B cell (primary cell): ENCODE results near the gene ATP9A. TPM values are rescaled to one million over a fixed set of nuclear protein-coding genes. Genes with fewer than 3 reads are reported as not detected.

Experiments used
- ATAC-seq: fragments of 200-7000 bp; cut with Tn5 transposase; one replicate; pipeline ENCODE4 v1.10.0; 2021; ENCODE audit warnings: low read depth, mild to moderate bottlenecking, moderate number of reproducible peaks, moderate library complexity
- CTCF ChIA-PET: fragments of 350-600 bp; sonication (Branson Sonifier 250); formaldehyde crosslinking; loops from one replicate; lab custom pipeline; 2021; ENCODE audit warnings: antibody characterized with exemption, inconsistent platforms; lab: Charles Lee
- POLR2A ChIA-PET: fragments of 350-600 bp; sonication (Branson Sonifier 250); formaldehyde crosslinking; loops from one replicate; lab custom pipeline; 2021; ENCODE audit warnings: antibody characterized with exemption; lab: Charles Lee
- DNase-seq: peaks from one replicate; pipeline ENCODE4 v3.0.0; 2013
- H2AFZ ChIP-seq: 2 replicates; pipeline ENCODE4 v1.6.1; 2012; ENCODE audit warnings: mild to moderate bottlenecking, low read depth, low read length; ENCODE audit not compliant: insufficient read depth, poor library complexity, severe bottlenecking
- H3K27ac ChIP-seq, 2 donors: 1 replicate in 1 of 2; 2 replicates in 1 of 2; pipeline ENCODE4 v1.5.1; 2012 to 2013; ENCODE audit warnings: low read length in 2 of 2, mild to moderate bottlenecking in 2 of 2, moderate library complexity in 1 of 2
- H3K27me3 ChIP-seq, 4 experiments: fragments of 200-600 bp in 1 of 4; sonication (generic) in 1 of 4; replicated peaks in 1 of 4; 1 replicate in 2 of 4; 2 replicates in 2 of 4; pipeline versions ENCODE4 v1.6.1 to v1.7.0; 2013 to 2016; ENCODE audit warnings: low read length in 3 of 4, mild to moderate bottlenecking in 2 of 4, mixed read lengths in 1 of 4, moderate library complexity in 1 of 4; ENCODE audit not compliant: insufficient read depth in 4 of 4, control insufficient read depth in 3 of 4; ENCODE audit errors: control extremely low read depth in 1 of 4
- H3K36me3 ChIP-seq, 2 experiments: replicated peaks in 1 of 2; 1 replicate in 1 of 2; 2 replicates in 1 of 2; pipeline versions ENCODE4 v1.6.1 to v1.7.1; 2013; ENCODE audit warnings: low read length in 1 of 2; ENCODE audit not compliant: insufficient read depth in 2 of 2, control insufficient read depth in 1 of 2; ENCODE audit errors: control extremely low read depth in 1 of 2, extremely low read depth in 1 of 2
- H3K4me1 ChIP-seq, 2 donors: fragments of 200-600 bp in 1 of 2; sonication (generic) in 1 of 2; 1 replicate in 1 of 2; 2 replicates in 1 of 2; pipeline versions ENCODE4 v1.5.1 to v1.6.1; 2013 to 2017; ENCODE audit warnings: low read length in 2 of 2; ENCODE audit not compliant: control insufficient read depth in 2 of 2, insufficient read depth in 2 of 2
- H3K4me2 ChIP-seq: replicated peaks from 2 replicates; pipeline ENCODE3; 2012; ENCODE audit warnings: mild to moderate bottlenecking, low read depth, low read length; ENCODE audit not compliant: poor library complexity, severe bottlenecking
- H3K4me3 ChIP-seq, 5 experiments: fragments of 200-600 bp in 1 of 5; sonication (generic) in 1 of 5; 1 replicate in 3 of 5; 2 replicates in 2 of 5; pipeline versions ENCODE4 v1.5.1 to v1.7.0; 2011 to 2016; ENCODE audit warnings: low read length in 4 of 5, mild to moderate bottlenecking in 4 of 5, low read depth in 2 of 5, control low read depth in 1 of 5, moderate library complexity in 1 of 5; ENCODE audit not compliant: insufficient read depth in 1 of 5; ENCODE audit errors: control extremely low read depth in 1 of 5, extremely low read depth in 1 of 5
- H3K79me2 ChIP-seq: fragments of 200-600 bp; sonication (generic); one replicate; pipeline ENCODE4 v1.6.0; 2016; ENCODE audit warnings: low read length; ENCODE audit not compliant: control insufficient read depth, insufficient read depth
- H3K9ac ChIP-seq: fragments of 200-600 bp; sonication (generic); 2 replicates; pipeline ENCODE4 v1.6.1; 2017; ENCODE audit warnings: mild to moderate bottlenecking, low read length, moderate library complexity
- H3K9me3 ChIP-seq, 3 donors: one replicate each; pipeline versions ENCODE4 v1.6.1 to v1.7.1; 2013; ENCODE audit warnings: low read length in 2 of 3; ENCODE audit not compliant: control insufficient read depth in 2 of 3, insufficient read depth in 1 of 3; ENCODE audit errors: control extremely low read depth in 1 of 3
- H4K20me1 ChIP-seq: 2 replicates; pipeline ENCODE4 v1.6.0; 2012; ENCODE audit warnings: mild to moderate bottlenecking, low read length; ENCODE audit not compliant: insufficient read depth, control insufficient read depth, poor library complexity, severe bottlenecking
- H3K27ac Mint-ChIP-seq: one replicate; pipeline ENCODE4 v1.8.0; 2021; ENCODE audit warnings: mixed read lengths
- H3K27me3 Mint-ChIP-seq: one replicate; pipeline ENCODE4 v1.8.0; 2021; ENCODE audit warnings: mixed read lengths
- H3K4me1 Mint-ChIP-seq: one replicate; pipeline ENCODE4 v1.8.0; 2021; ENCODE audit warnings: mixed read lengths
- H3K4me3 Mint-ChIP-seq: one replicate; pipeline ENCODE4 v1.8.0; 2021; ENCODE audit warnings: mixed read lengths
- H3K9me3 Mint-ChIP-seq: one replicate; pipeline ENCODE4 v1.8.0; 2022; ENCODE audit warnings: mixed read lengths; ENCODE audit not compliant: insufficient read depth
- CTCF ChIP-seq: fragments of 200-600 bp; IDR thresholded peaks from one replicate; pipeline ENCODE4 v1.8.0; 2022; ENCODE audit warnings: antibody characterized with exemption, mild to moderate bottlenecking
- EZH2 ChIP-seq: IDR thresholded peaks from 2 replicates; pipeline ENCODE4 v1.6.1; 2012; ENCODE audit warnings: borderline replicate concordance, low read depth, mild to moderate bottlenecking, moderate library complexity, low read length; ENCODE audit not compliant: insufficient read depth, poor library complexity, severe bottlenecking
- WGBS: methylation state at CpG from one replicate; pipeline ENCODE4 v1.1.5; 2013; ENCODE audit warnings: missing lambda C conversion rate; ENCODE audit not compliant: insufficient coverage; 5-methylcytosine and 5-hydroxymethylcytosine counted together
- intact Hi-C: fragments of 100-400 bp; cut with micrococcal nuclease; formaldehyde crosslinking; loops from one replicate; pipeline ENCODE4 v1.10.0; 2022
- polyA plus RNA-seq: library from polyadenylated mRNA; depleted of rRNA; stranded (reverse); fragments of >200 nt; gene quantifications from 2 replicates; pipeline ENCODE4 v1.2.3, GENCODE V29; 2012
- total RNA-seq, 2 donors: library from RNA; stranded (reverse); fragments of 120-200 nt in 1 of 2; gene quantifications; 1 replicate in 1 of 2; 2 replicates in 1 of 2; pipeline versions ENCODE4 v1.2.3 to v1.2.4, GENCODE V29; 2013 to 2022

The ATP9A gene
- total and polyA plus RNA-seq, 2 donors (not counting 1 experiment from before 2014, with no cell fraction given), result 0.13 to 0.22 TPM

DNA sequence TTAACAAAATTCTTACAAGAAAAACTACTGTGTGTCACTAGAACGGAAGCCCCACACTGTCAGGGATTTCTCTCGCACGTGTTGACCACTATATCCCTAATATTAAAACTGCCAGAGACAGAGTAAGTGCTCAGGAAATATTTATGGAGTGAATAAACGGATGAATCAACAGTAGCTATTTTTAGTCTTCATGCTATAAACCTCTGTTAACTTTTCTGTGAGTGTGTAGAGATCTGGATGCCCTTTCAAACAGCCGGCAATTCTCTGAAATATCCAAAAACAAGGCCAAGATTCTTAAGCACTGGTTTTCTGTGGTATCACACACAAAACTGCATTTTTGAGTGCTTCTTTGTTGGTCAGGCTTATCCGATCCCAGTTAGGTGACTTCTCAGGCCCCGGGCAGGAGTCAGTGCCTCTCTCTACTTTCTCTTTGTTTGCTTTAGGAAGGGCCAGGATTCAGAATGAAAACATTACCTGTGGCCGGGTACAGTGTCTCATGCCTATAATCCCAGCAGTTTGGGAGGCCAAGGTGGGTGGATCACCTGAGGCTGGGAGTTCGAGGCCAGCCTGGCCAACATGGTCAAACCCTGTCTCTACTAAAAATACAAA is 15.7 kb downstream of the ATP9A start:
- no peak overlapping the region for H3K27ac Mint-ChIP-seq
- CTCF ChIA-PET, result no interaction called here
- Histone ChIP-seq H3K4me2 (no peak overlapping the region), H3K4me3 (no peak overlapping the region), H3K27me3 (no peaks in the 10 kb centered on the region), H4K20me1 (no peaks in the 10 kb centered on the region), H3K79me2 (no peaks in the 10 kb centered on the region), H3K36me3 (no peaks in the 10 kb centered on the region), H3K27ac (no peak overlapping the region), H3K4me1 (no peaks in the 10 kb centered on the region), H3K9ac (no peak overlapping the region), H3K9me3 (no peaks in the 10 kb centered on the region), H2AFZ (no peak overlapping the region)
- ATAC-seq (no peak), DNase-seq (no peak)
- intact Hi-C loops, result no loop called here
- TF ChIP-seq CTCF (no peak), EZH2 (no peak)
- WGBS, result 79% methylated on average over 3 of the region's 9 CpGs
- H3K9me3 Mint-ChIP-seq, result no peaks in the 10 kb centered on the region
- no peaks in the 10 kb centered on the region for H3K4me1 Mint-ChIP-seq
- POLR2A ChIA-PET, result no interaction called here
- no peak overlapping the region for H3K4me3 Mint-ChIP-seq
- H3K27me3 Mint-ChIP-seq, result no peaks in the 10 kb centered on the region

DNA sequence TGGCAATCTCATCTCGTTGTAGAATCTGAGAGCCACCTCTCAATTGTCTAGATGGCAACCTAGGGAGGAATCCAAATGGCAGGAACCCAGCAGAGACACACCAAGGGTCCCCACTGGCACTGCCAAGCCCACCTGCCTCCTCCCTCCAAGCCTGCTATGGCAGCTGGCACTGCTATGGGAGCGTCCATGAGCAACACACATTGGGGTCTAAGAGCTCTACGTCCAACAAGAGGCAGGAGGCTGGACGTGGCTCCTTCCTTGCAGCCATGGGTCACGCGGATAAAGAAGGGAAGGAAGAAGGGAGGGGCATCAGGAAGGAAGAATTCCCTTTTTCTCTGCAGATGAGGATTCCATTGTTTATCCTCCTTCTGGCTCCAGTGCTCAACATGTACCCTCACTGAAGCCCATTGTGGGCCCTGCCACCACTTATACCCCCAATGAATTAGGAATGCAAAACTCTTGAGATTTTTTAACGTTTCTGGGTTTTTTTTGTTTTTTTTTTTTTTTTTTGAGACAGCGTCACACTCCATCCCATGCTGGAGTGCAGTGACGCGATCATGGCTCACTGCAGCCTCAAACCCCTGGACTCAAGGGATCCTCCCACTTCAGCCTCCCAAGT is 17.3 kb downstream of the ATP9A start:
- no peak overlapping the region for H3K4me3 Mint-ChIP-seq
- CTCF ChIA-PET, result interaction anchor here (0.6 kb wide), 1 partner anchor 156 kb away, joined by 3 read pairs; no protein-coding TSS in a partner anchor

More for the DNA sequence above, 17.3 kb downstream of the ATP9A start:
- Histone ChIP-seq H3K9ac (no peak overlapping the region), H3K27me3 (no peaks in the 10 kb centered on the region), H3K36me3 (no peaks in the 10 kb centered on the region), H3K4me2 (no peak overlapping the region), H2AFZ (no peak overlapping the region), H3K79me2 (no peaks in the 10 kb centered on the region), H3K9me3 (no peaks in the 10 kb centered on the region), H3K27ac (no peak overlapping the region), H3K4me3 (no peak overlapping the region), H3K4me1 (no peaks in the 10 kb centered on the region), H4K20me1 (no peaks in the 10 kb centered on the region)
- no peaks in the 10 kb centered on the region for H3K4me1 Mint-ChIP-seq
- no peak for TF ChIP-seq CTCF
- no peak for TF ChIP-seq EZH2
- peaks cover under 1% of the 10 kb centered on the region for H3K9me3 Mint-ChIP-seq
- POLR2A ChIA-PET, result no interaction called here
- ATAC-seq, result no peak
- intact Hi-C loops, result no loop called here
- 64% methylated on average over 1 of the region's 10 CpGs for WGBS
- H3K27ac Mint-ChIP-seq, result no peak overlapping the region
- H3K27me3 Mint-ChIP-seq, result no peaks in the 10 kb centered on the region
- DNase-seq, result no peak
